ENCODE results near the gene DTNBP1.

GRCh38 chr6:15508441-15508871 is 154.4 kb downstream of the DTNBP1 start:
- TF ChIP-seq CTCF (conservative IDR thresholded peaks at IDR 0.05; ENCODE audit: low read depth, low read length) (no peak), EZH2 (IDR thresholded peaks at IDR 0.05; ENCODE audit: borderline replicate concordance, low read depth, low read length, poor library complexity, severe bottlenecking) (no peak)

Data from A673 (cell line).